ENCODE data around the gene WNT2B. TPM values are rescaled to one million over a fixed set of nuclear protein-coding genes. Genes with fewer than 3 reads are reported as not detected.
A peak's percentile ranks its signal among the peaks of the same experiment; 100 is the strongest.

The WNT2B gene
- total RNA-seq, 6 experiments from 2014 or later, result 1.9 to 3.8 (median 3.5) TPM

DNA sequence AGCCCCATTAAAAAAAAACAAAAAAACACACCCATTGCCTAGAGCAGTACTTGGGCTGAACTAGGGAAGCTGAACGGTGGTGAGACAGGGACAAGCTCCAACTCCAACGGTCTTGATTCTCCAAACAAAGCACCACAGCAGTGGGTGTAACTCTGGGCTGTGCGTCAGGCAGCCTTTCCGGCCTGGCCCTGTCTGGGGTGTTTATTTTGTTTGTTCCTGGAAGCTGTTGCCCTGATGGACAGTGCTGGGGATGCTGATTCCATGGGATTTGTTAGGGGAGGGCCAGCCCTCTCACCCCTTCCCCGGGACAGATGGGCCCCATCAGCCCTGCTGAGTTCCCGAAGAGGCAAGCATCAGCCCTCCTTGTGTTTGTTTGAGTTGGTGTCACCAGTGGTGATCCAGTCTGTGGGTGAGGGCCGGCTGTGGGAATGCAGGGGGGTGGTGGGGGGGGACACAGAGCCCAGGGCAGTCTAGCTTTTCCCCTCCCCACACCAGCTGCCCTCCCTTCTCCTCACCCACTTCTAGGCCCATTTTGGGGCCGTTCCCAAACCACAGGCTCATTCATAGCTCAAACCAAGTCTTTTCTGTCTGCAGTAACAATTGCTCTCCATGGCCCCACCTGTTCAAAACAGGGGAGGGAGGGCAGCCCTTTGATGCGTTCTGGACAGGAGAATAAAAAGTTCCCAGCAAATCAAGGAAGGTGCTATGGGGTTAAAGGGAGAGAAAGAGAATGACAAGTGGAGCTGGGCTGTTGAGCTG is 4.5 kb downstream of the WNT2B start:
- Mint-ChIP-seq H3K27ac (no peak overlapping the region), H3K27me3 (ENCODE audit: insufficient read depth) (peaks cover 8% of the 10 kb centered on the region; the same call in 1 of the 2 replicates), H3K4me1 (ENCODE audit: low read depth) (peaks cover 20% of the 10 kb centered on the region), H3K4me3 (no peak overlapping the region), H3K9me3 (no peaks in the 10 kb centered on the region), H3K36me3 (ENCODE audit: low read depth) (peaks cover 12% of the 10 kb centered on the region)
- no peak for DNase-seq
- TF ChIP-seq, protein P1, sequence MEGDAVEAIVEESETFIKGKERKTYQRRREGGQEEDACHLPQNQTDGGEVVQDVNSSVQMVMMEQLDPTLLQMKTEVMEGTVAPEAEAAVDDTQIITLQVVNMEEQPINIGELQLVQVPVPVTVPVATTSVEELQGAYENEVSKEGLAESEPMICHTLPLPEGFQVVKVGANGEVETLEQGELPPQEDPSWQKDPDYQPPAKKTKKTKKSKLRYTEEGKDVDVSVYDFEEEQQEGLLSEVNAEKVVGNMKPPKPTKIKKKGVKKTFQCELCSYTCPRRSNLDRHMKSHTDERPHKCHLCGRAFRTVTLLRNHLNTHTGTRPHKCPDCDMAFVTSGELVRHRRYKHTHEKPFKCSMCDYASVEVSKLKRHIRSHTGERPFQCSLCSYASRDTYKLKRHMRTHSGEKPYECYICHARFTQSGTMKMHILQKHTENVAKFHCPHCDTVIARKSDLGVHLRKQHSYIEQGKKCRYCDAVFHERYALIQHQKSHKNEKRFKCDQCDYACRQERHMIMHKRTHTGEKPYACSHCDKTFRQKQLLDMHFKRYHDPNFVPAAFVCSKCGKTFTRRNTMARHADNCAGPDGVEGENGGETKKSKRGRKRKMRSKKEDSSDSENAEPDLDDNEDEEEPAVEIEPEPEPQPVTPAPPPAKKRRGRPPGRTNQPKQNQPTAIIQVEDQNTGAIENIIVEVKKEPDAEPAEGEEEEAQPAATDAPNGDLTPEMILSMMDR (IDR thresholded peaks at IDR 0.05), result no peak

DNA sequence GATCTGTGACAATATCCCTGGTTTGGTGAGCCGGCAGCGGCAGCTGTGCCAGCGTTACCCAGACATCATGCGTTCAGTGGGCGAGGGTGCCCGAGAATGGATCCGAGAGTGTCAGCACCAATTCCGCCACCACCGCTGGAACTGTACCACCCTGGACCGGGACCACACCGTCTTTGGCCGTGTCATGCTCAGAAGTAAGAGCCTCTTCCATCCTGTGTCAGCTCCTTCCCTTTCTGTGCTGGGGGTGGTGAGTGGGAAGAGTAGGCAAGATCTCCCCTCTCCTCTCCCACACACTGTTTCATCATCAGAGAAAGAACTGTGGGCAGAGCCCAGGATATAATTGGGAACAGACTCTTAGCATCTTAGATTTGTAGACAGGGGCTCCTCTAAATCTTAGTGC is 6.1 kb downstream of the WNT2B start:
- Mint-ChIP-seq H3K4me1 (ENCODE audit: low read depth) (peaks cover 21% of the 10 kb centered on the region), H3K9me3 (no peaks in the 10 kb centered on the region), H3K27ac (no peak overlapping the region), H3K36me3 (ENCODE audit: low read depth) (peaks cover 12% of the 10 kb centered on the region), H3K27me3 (ENCODE audit: insufficient read depth) (peaks cover 3% of the 10 kb centered on the region; the same call in 1 of the 2 replicates), H3K4me3 (no peak overlapping the region)
- no peak for DNase-seq
- TF ChIP-seq, protein P1 (IDR thresholded peaks at IDR 0.05), result no peak

DNA sequence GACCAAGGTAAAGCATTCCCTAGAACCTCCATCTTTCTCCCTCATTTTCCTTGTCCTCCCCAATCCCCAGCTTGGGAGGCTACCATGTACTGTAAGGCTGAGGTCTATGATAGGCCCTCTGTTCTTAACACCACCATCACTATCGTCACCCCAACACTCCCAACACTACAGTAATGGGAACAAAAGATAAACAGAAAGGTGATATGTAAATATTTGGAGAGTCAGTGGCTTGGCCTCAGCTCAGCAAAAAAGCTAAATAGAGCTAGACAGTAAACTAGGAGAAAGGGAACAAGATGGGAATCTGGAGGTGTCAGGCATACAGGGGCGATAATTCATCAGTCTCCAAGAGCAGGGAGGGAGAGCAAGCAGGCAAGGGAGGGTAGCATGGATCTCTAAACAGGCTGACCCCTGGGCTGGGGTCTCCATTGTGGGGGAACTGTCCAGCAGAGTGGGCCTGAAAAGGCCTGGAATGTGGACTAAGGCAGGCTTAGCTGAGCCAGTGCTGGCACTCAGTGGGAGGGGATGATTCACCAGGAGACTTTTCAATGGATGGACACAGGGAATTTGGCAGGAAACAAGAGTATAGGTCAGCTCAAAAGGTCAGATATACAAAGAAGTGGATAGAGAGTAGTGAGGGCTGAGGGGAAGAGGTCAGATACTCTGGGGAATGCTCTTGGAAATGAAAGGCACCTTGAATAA is 6.7 kb downstream of the WNT2B start:
- peak; percentile 45 for DNase-seq
- peaks cover 2% of the 10 kb centered on the region; the same call in 1 of the 2 replicates for H3K27me3 Mint-ChIP-seq (ENCODE audit: insufficient read depth)
- H3K36me3 Mint-ChIP-seq (ENCODE audit: low read depth), result peaks cover 12% of the 10 kb centered on the region
- H3K4me3 Mint-ChIP-seq, result no peak overlapping the region
- H3K27ac Mint-ChIP-seq, result peak overlapping the region; percentile 6; the same call in 1 of the 2 replicates
- TF ChIP-seq, protein P1 (IDR thresholded peaks at IDR 0.05), result no peak
- H3K9me3 Mint-ChIP-seq, result no peaks in the 10 kb centered on the region
- H3K4me1 Mint-ChIP-seq (ENCODE audit: low read depth), result peaks cover 26% of the 10 kb centered on the region

DNA sequence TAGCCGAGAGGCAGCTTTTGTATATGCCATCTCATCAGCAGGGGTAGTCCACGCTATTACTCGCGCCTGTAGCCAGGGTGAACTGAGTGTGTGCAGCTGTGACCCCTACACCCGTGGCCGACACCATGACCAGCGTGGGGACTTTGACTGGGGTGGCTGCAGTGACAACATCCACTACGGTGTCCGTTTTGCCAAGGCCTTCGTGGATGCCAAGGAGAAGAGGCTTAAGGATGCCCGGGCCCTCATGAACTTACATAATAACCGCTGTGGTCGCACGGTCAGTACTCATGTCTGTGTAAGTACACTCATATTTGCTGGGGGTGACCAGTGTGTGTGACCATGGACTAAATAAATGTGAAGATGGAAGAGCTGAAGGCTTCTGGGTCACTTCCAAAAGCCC is 7.4 kb downstream of the WNT2B start:
- Mint-ChIP-seq H3K27me3 (ENCODE audit: insufficient read depth) (peaks cover 2% of the 10 kb centered on the region; the same call in 1 of the 2 replicates), H3K4me1 (ENCODE audit: low read depth) (peaks cover 31% of the 10 kb centered on the region), H3K9me3 (no peaks in the 10 kb centered on the region), H3K4me3 (no peak overlapping the region), H3K27ac (no peak overlapping the region), H3K36me3 (ENCODE audit: low read depth) (peaks cover 12% of the 10 kb centered on the region)
- DNase-seq, result no peak
- TF ChIP-seq, protein P1 (IDR thresholded peaks at IDR 0.05), result no peak

DNA sequence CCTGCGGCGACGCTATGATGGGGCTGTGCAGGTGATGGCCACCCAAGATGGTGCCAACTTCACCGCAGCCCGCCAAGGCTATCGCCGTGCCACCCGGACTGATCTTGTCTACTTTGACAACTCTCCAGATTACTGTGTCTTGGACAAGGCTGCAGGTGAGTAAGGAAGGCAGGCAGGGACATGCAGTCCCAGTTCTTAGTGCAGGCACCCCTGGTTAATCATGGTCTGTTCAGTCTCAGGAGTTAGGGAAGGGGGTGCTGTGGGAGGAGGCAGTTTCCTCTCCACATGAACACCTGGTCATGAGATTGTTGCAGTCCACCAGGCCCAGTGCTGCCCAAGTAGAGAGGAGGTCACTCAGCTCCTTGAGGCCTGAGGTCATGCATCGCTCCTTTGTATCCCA is 8.5 kb downstream of the WNT2B start:
- H3K9me3 Mint-ChIP-seq, result no peaks in the 10 kb centered on the region
- H3K36me3 Mint-ChIP-seq (ENCODE audit: low read depth), result peaks cover 20% of the 10 kb centered on the region
- peaks cover 42% of the 10 kb centered on the region for H3K4me1 Mint-ChIP-seq (ENCODE audit: low read depth)
- TF ChIP-seq, protein P1 (IDR thresholded peaks at IDR 0.05), result no peak
- no peak overlapping the region for H3K4me3 Mint-ChIP-seq
- H3K27me3 Mint-ChIP-seq (ENCODE audit: insufficient read depth), result peaks cover 2% of the 10 kb centered on the region; the same call in 1 of the 2 replicates
- no peak overlapping the region for H3K27ac Mint-ChIP-seq
- no peak for DNase-seq
